B cell (primary cell): ENCODE results near the gene ZNF135. TPM values are rescaled to one million over a fixed set of nuclear protein-coding genes. Genes with fewer than 3 reads are reported as not detected.

Experiments used
- ATAC-seq: fragments of 200-7000 bp; cut with Tn5 transposase; one replicate; pipeline ENCODE4 v1.10.0; 2021; ENCODE audit warnings: low read depth, mild to moderate bottlenecking, moderate number of reproducible peaks, moderate library complexity
- CTCF ChIA-PET: fragments of 350-600 bp; sonication (Branson Sonifier 250); formaldehyde crosslinking; loops from one replicate; lab custom pipeline; 2021; ENCODE audit warnings: antibody characterized with exemption, inconsistent platforms; lab: Charles Lee
- POLR2A ChIA-PET: fragments of 350-600 bp; sonication (Branson Sonifier 250); formaldehyde crosslinking; loops from one replicate; lab custom pipeline; 2021; ENCODE audit warnings: antibody characterized with exemption; lab: Charles Lee
- DNase-seq: peaks from one replicate; pipeline ENCODE4 v3.0.0; 2013
- H2AFZ ChIP-seq: 2 replicates; pipeline ENCODE4 v1.6.1; 2012; ENCODE audit warnings: mild to moderate bottlenecking, low read depth, low read length; ENCODE audit not compliant: insufficient read depth, poor library complexity, severe bottlenecking
- H3K27ac ChIP-seq, 2 donors: 1 replicate in 1 of 2; 2 replicates in 1 of 2; pipeline ENCODE4 v1.5.1; 2012 to 2013; ENCODE audit warnings: low read length in 2 of 2, mild to moderate bottlenecking in 2 of 2, moderate library complexity in 1 of 2
- H3K27me3 ChIP-seq, 4 experiments: fragments of 200-600 bp in 1 of 4; sonication (generic) in 1 of 4; replicated peaks in 1 of 4; 1 replicate in 2 of 4; 2 replicates in 2 of 4; pipeline versions ENCODE4 v1.6.1 to v1.7.0; 2013 to 2016; ENCODE audit warnings: low read length in 3 of 4, mild to moderate bottlenecking in 2 of 4, mixed read lengths in 1 of 4, moderate library complexity in 1 of 4; ENCODE audit not compliant: insufficient read depth in 4 of 4, control insufficient read depth in 3 of 4; ENCODE audit errors: control extremely low read depth in 1 of 4
- H3K36me3 ChIP-seq, 2 experiments: replicated peaks in 1 of 2; 1 replicate in 1 of 2; 2 replicates in 1 of 2; pipeline versions ENCODE4 v1.6.1 to v1.7.1; 2013; ENCODE audit warnings: low read length in 1 of 2; ENCODE audit not compliant: insufficient read depth in 2 of 2, control insufficient read depth in 1 of 2; ENCODE audit errors: control extremely low read depth in 1 of 2, extremely low read depth in 1 of 2
- H3K4me1 ChIP-seq, 2 donors: fragments of 200-600 bp in 1 of 2; sonication (generic) in 1 of 2; 1 replicate in 1 of 2; 2 replicates in 1 of 2; pipeline versions ENCODE4 v1.5.1 to v1.6.1; 2013 to 2017; ENCODE audit warnings: low read length in 2 of 2; ENCODE audit not compliant: control insufficient read depth in 2 of 2, insufficient read depth in 2 of 2
- H3K4me2 ChIP-seq: replicated peaks from 2 replicates; pipeline ENCODE3; 2012; ENCODE audit warnings: mild to moderate bottlenecking, low read depth, low read length; ENCODE audit not compliant: poor library complexity, severe bottlenecking
- H3K4me3 ChIP-seq, 5 experiments: fragments of 200-600 bp in 1 of 5; sonication (generic) in 1 of 5; 1 replicate in 3 of 5; 2 replicates in 2 of 5; pipeline versions ENCODE4 v1.5.1 to v1.7.0; 2011 to 2016; ENCODE audit warnings: low read length in 4 of 5, mild to moderate bottlenecking in 4 of 5, low read depth in 2 of 5, control low read depth in 1 of 5, moderate library complexity in 1 of 5; ENCODE audit not compliant: insufficient read depth in 1 of 5; ENCODE audit errors: control extremely low read depth in 1 of 5, extremely low read depth in 1 of 5
- H3K79me2 ChIP-seq: fragments of 200-600 bp; sonication (generic); one replicate; pipeline ENCODE4 v1.6.0; 2016; ENCODE audit warnings: low read length; ENCODE audit not compliant: control insufficient read depth, insufficient read depth
- H3K9ac ChIP-seq: fragments of 200-600 bp; sonication (generic); 2 replicates; pipeline ENCODE4 v1.6.1; 2017; ENCODE audit warnings: mild to moderate bottlenecking, low read length, moderate library complexity
- H3K9me3 ChIP-seq, 3 donors: one replicate each; pipeline versions ENCODE4 v1.6.1 to v1.7.1; 2013; ENCODE audit warnings: low read length in 2 of 3; ENCODE audit not compliant: control insufficient read depth in 2 of 3, insufficient read depth in 1 of 3; ENCODE audit errors: control extremely low read depth in 1 of 3
- H4K20me1 ChIP-seq: 2 replicates; pipeline ENCODE4 v1.6.0; 2012; ENCODE audit warnings: mild to moderate bottlenecking, low read length; ENCODE audit not compliant: insufficient read depth, control insufficient read depth, poor library complexity, severe bottlenecking
- H3K27ac Mint-ChIP-seq: one replicate; pipeline ENCODE4 v1.8.0; 2021; ENCODE audit warnings: mixed read lengths
- H3K27me3 Mint-ChIP-seq: one replicate; pipeline ENCODE4 v1.8.0; 2021; ENCODE audit warnings: mixed read lengths
- H3K4me1 Mint-ChIP-seq: one replicate; pipeline ENCODE4 v1.8.0; 2021; ENCODE audit warnings: mixed read lengths
- H3K4me3 Mint-ChIP-seq: one replicate; pipeline ENCODE4 v1.8.0; 2021; ENCODE audit warnings: mixed read lengths
- H3K9me3 Mint-ChIP-seq: one replicate; pipeline ENCODE4 v1.8.0; 2022; ENCODE audit warnings: mixed read lengths; ENCODE audit not compliant: insufficient read depth
- CTCF ChIP-seq: fragments of 200-600 bp; IDR thresholded peaks from one replicate; pipeline ENCODE4 v1.8.0; 2022; ENCODE audit warnings: antibody characterized with exemption, mild to moderate bottlenecking
- EZH2 ChIP-seq: IDR thresholded peaks from 2 replicates; pipeline ENCODE4 v1.6.1; 2012; ENCODE audit warnings: borderline replicate concordance, low read depth, mild to moderate bottlenecking, moderate library complexity, low read length; ENCODE audit not compliant: insufficient read depth, poor library complexity, severe bottlenecking
- WGBS: methylation state at CpG from one replicate; pipeline ENCODE4 v1.1.5; 2013; ENCODE audit warnings: missing lambda C conversion rate; ENCODE audit not compliant: insufficient coverage; 5-methylcytosine and 5-hydroxymethylcytosine counted together
- intact Hi-C: fragments of 100-400 bp; cut with micrococcal nuclease; formaldehyde crosslinking; loops from one replicate; pipeline ENCODE4 v1.10.0; 2022
- polyA plus RNA-seq: library from polyadenylated mRNA; depleted of rRNA; stranded (reverse); fragments of >200 nt; gene quantifications from 2 replicates; pipeline ENCODE4 v1.2.3, GENCODE V29; 2012
- total RNA-seq, 2 donors: library from RNA; stranded (reverse); fragments of 120-200 nt in 1 of 2; gene quantifications; 1 replicate in 1 of 2; 2 replicates in 1 of 2; pipeline versions ENCODE4 v1.2.3 to v1.2.4, GENCODE V29; 2013 to 2022

Gene ZNF135
- total and polyA plus RNA-seq, 2 donors (not counting 1 experiment from before 2014, with no cell fraction given): 8.9 to 10.0 TPM

GRCh38 chr19:58085348-58085875, 26.3 kb downstream of the ZNF135 start:
- 95% methylated on average over 29 of the region's 29 CpGs for WGBS
- H3K4me1 ChIP-seq: no peaks in the 10 kb centered on the region
- no peaks in the 10 kb centered on the region for H3K4me1 Mint-ChIP-seq
- no peak overlapping the region for H3K4me3 ChIP-seq
- H3K4me3 Mint-ChIP-seq: no peak overlapping the region
- H3K36me3 ChIP-seq: peaks cover 0 to 7% of the 10 kb centered on the region in 2 experiments
- POLR2A ChIA-PET: no interaction called here
- no peak overlapping the region for H3K9ac ChIP-seq
- TF ChIP-seq EZH2 (no peak), CTCF (no peak)
- H3K4me2 ChIP-seq: no peak overlapping the region
- H3K27ac Mint-ChIP-seq: no peak overlapping the region
- no peak overlapping the region for H3K27ac ChIP-seq
- H3K27me3 Mint-ChIP-seq: no peaks in the 10 kb centered on the region
- no peak overlapping the region for H2AFZ ChIP-seq
- no peak for ATAC-seq
- intact Hi-C loops: no loop called here
- peaks cover 10% of the 10 kb centered on the region for H3K9me3 Mint-ChIP-seq
- no peak for DNase-seq
- H3K79me2 ChIP-seq: peaks cover 2% of the 10 kb centered on the region
- peaks cover 0 to 91% (median 25%) of the 10 kb centered on the region in 3 donors for H3K9me3 ChIP-seq
- CTCF ChIA-PET: no interaction called here
- no peaks in the 10 kb centered on the region for H3K27me3 ChIP-seq
- H4K20me1 ChIP-seq: no peaks in the 10 kb centered on the region

DNA sequence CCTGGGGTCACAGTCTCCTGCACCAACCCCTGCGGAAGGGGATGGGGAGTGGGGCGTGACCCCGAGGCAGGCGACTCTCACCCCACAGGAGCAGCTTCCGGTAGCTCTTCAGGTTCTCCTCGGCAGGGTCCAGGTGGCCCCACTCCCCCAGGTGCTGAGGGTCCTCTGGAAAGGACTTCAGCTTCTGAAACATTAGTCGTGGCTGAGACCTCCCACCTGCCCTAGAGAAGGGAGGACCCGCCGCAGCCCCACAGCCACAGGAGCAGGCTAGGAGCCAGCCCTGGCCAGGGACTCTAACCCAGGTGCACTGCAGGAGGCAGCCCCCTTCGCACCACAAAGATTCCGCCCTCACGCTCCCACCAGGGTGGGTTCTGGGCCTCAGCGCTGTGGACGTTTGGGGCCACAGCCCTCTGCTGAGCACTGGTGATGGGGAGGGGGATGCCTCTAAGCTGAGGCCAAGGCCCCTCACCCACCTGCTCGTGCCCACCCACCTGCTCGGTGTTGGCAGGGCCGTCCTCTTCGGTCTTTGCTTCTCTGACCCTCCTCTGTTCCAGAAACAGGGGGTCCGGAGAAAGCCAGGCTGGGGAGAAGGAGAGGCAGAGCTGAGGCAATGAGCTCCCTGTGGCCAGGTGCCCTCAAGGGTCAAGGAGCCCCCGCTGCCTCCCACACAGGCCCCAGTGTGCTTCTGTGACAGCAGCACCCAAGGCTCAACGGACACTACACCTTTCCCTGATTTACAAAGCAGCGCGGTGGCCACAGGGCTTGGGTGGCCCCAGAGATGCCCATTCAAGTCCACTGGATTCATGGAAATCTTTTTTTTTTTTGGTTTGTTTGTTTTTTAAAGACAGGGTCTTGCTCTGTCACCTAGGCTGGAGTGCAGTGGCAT, 28.0 kb downstream of the ZNF135 start:
- ChIA-PET CTCF (no interaction called here), POLR2A (no interaction called here)
- H2AFZ ChIP-seq: no peak overlapping the region
- H3K79me2 ChIP-seq: peaks cover 2% of the 10 kb centered on the region
- H3K36me3 ChIP-seq: peaks cover 0 to 7% of the 10 kb centered on the region in 2 experiments
- intact Hi-C loops: no loop called here
- DNase-seq: no peak
- Mint-ChIP-seq H3K9me3 (no peaks in the 10 kb centered on the region), H3K27ac (no peak overlapping the region), H3K4me3 (no peak overlapping the region), H3K4me1 (no peaks in the 10 kb centered on the region), H3K27me3 (no peaks in the 10 kb centered on the region)
- H3K4me1 ChIP-seq: no peaks in the 10 kb centered on the region
- peaks cover 0 to 91% (median 16%) of the 10 kb centered on the region in 3 donors for H3K9me3 ChIP-seq
- 97% methylated on average over 16 of the region's 23 CpGs for WGBS
- TF ChIP-seq EZH2 (no peak), CTCF (no peak)
- H3K27me3 ChIP-seq: no peaks in the 10 kb centered on the region
- no peak for ATAC-seq
- H4K20me1 ChIP-seq: no peaks in the 10 kb centered on the region
- H3K9ac ChIP-seq: no peak overlapping the region
- no peak overlapping the region for H3K27ac ChIP-seq
- H3K4me3 ChIP-seq: no peak overlapping the region
- H3K4me2 ChIP-seq: no peak overlapping the region
